ENCODE results near the gene C1QTNF3.
"Not testable (repeated sequence)": the region's sequence is repeated elsewhere in the genome, so short reads cannot be mapped to it uniquely, and the experiment has no call there.

C1QTNF3 gene, protein sequence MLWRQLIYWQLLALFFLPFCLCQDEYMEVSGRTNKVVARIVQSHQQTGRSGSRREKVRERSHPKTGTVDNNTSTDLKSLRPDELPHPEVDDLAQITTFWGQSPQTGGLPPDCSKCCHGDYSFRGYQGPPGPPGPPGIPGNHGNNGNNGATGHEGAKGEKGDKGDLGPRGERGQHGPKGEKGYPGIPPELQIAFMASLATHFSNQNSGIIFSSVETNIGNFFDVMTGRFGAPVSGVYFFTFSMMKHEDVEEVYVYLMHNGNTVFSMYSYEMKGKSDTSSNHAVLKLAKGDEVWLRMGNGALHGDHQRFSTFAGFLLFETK

DNA sequence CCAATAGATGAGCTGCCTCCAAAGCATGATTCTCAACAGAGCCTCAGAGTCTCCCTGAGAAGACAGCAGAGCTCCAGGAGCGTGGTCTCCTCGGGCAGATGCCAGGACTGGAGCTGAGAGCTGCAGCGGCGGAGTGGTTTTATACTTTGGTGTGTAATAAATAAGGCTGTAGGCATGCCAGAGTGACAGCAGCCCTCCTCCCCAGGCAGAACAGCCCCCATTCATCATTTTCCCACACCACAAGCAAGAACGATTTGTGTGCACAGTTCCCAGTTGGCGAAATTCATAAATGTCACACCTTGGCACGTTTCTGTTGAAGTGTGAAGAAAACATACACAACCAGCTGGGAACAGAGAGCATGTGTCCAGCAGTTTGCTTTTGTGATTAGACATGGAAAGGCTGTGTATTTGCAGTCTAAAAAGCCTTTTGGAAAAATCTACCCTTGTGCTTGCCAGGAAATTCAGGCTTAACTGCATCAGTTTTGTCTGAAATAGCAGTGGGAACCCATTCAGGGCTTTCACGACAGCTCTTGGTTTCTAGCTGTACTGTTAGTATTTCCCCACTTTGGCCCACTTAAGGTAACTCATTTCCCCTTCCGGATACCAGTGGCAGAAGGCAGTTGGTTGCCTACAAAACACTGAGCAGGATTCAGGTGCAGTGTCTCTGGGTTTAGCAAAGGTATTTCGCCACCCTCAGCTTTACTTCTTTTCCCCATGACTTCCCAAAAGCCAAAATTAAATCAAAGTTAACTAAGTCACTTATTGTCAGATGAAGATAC, at the start of gene C1QTNF3:
Gene C1QTNF3, minus strand, starts transcription at position 115 of the 778 bp plus-strand sequence. Its CDS starts 88 bp downstream, at position 27.
- DNase-seq: no peak

DNA sequence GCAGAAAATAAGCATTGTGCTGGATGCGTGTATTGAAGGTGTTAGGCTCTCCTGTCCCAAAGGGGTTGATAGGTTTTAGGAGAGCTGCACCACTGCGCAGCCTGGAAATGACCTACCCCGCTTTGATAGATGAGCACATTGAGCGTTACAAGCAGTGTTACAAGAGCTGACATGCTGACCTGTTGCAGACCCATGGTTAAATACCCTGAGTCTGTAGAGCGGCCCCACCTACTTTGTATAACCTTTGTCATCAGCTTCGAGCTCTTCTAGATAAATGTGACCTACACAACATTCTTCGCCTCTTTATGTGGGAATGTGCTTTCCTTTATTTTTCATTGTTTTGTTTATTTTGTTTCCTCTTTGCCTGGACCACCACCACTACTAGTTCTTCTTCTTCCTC, 48.0 kb upstream of the C1QTNF3 start:
- DNase-seq: not testable (repeated sequence)

DNA sequence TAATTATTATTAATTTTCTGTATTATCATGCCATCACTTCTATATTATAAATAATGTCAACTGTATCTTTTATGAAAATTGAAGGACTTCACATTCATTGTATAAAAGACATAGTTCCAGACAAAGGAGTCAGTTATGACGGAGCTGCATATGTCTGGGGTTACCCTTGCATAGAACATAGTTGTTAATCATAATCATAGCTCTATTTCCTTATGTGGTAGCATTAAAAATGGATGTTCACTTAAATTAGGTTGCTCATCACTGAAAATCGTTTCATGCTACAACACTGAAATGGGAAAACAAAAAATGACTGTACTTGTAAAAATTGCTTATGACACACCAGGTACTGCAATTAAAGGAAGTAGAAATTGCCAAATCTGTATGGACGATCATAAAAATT, 46.8 kb upstream of the C1QTNF3 start:
- not testable (repeated sequence) for DNase-seq

DNA sequence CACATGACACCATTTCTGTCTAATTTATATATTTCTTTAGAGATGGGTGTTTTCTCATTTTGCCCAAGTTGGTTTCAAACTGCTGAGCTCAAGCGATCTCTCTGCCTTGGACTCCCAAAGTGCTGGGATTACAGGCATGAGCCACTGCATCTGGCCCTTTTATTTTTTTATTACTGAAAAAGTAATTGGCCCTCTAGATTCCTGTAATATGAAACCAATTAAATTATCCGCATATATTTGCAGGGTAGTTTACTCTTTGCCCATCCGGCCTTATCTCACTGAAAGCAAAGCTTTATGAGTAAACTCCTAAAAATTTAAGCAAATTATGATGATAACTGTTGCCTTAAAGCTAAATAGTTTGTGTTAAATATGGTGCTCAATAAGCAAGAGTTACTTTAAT, 44.7 kb upstream of the C1QTNF3 start:
- DNase-seq: not testable (repeated sequence)

DNA sequence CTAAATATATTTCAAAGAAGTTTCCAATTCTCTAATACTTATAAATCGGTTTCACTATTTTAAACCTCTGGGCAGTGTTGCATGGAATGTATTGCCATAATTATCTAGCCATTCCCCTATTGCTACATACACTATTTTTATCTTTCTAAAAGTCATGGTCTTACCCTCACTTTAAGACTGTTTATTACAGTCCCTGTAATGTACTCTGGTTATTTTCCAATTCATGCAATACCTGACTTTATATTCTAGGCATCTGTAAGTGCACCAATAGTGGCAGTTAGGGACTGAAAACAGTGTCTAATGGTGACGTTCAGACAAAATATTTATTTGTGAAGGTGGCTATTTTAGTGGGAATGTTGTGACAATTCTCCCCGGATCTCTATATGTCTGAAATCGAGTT, 40.9 kb upstream of the C1QTNF3 start:
- not testable (repeated sequence) for DNase-seq

DNA sequence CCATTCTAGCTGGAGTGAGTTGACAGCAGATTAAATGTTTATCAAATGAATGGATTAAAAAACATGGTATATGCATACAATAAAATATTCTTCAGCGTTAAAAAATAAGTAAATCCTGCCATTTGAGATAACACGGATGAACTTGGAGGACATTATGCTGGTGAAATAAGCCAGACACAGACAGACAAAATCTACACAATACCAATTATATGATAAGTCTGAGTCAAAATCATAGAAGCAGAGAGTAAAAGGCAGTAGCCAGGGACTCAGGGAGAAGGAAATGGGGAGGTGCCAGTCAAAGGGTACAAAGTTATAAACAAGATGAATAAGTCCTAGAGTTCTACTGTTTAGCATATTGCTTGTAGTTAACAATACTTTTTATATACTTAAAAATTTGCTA, 36.5 kb upstream of the C1QTNF3 start:
- DNase-seq: not testable (repeated sequence)

DNA sequence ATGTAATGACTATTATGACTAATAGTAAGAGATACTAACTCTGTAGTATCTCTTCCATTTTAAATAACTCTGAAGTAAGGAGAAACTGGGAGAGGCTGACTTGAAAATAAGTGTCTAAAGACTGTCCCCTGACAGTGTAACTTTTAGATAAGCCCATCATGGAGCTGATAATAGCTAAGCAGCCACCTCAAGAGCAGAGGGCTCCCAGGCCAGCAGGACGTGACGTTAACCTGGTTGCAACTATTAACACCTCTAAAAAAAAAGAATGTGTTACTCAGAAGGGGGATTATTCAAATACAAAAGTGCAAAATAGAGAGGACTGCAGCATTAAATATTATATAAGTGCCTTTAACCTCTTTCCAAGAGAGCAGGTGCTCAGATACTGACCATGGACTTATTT, 34.6 kb upstream of the C1QTNF3 start:
- DNase-seq: not testable (repeated sequence)

DNA sequence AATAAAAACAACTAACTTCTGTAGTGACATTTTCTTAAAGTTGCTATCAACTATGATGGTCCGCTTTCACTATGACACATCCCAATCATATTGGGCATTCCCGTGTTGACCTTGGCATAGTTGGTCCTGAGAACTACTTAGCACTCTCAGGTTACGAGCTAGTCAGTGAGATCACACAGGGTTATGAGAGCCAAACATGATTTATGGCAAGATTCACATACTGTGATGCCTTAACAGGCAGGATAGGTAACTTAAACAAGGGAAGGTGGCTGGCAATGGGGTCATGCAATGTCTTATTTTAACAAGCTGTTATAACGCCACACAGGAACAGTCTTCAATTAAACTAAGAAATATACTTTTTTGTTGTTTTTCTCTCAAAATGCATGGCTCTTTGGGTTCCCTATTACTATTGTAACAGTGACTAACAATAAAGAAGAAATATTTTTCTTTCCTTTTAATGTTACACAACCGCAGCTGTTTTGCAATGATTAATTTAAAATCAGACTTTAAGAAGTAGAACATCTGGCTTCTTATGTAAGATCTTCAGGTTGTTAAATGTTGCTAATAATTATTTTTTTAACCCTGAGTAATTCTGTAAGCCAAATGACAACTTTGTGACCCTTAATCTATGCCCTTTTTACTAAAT, 33.8 kb upstream of the C1QTNF3 start:
- DNase-seq: not testable (repeated sequence)

DNA sequence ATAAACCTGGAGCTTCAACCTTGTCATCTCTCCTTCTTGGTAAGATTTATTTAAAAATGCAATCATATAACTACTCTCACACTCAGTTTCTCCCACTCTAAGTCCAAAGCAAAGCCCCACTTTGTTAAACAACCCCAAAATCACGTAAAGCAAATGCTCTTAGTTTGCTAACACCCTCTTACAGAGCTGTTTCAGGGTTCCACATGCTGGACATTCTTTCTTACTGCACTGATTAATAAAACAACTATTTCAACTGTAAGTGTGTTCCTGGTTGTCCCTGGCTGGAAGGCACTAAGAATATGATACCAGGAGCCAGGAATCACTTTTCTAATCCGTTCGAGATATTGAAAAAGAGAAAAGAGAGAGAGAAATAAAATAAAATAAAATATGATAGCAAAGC, 31.5 kb upstream of the C1QTNF3 start:
- not testable (repeated sequence) for DNase-seq

DNA sequence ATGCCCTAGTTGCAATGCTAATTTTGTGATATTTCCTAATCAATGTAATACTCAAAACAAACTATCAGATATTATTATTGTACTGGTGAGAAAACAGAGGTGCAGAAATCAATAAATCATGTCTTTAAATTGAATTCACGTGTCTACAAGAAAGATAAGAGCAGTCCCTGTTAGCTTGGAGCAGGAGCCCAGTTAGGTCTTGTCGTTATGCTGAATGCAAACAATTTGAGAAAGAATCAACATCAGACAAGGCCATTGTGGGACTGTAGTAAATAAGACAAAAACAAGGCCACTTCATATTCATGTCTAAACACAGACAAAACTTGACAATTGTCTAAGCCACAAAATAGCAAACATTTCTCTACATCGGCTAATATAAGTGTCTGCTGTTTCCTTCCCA, 31.1 kb upstream of the C1QTNF3 start:
- not testable (repeated sequence) for DNase-seq

DNA sequence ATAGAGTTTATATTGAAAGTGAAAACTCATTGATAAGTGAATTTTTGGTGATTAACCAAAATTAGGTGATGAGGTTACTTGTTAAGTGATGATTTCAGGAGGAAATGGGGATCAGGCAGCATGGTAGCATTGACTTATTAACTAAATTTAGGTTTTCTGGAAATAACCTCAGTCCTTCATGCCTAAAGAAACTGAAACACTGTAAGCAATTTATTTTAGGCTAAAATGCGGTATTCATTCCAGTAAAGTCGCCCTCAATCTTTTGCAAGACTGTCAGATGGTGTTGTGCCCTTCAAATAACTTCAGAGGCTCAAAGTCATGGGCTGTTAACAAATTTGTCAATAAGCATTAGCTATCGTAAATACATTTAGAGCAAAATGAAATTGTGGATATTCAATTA, 27.6 kb upstream of the C1QTNF3 start:
- not testable (repeated sequence) for DNase-seq

DNA sequence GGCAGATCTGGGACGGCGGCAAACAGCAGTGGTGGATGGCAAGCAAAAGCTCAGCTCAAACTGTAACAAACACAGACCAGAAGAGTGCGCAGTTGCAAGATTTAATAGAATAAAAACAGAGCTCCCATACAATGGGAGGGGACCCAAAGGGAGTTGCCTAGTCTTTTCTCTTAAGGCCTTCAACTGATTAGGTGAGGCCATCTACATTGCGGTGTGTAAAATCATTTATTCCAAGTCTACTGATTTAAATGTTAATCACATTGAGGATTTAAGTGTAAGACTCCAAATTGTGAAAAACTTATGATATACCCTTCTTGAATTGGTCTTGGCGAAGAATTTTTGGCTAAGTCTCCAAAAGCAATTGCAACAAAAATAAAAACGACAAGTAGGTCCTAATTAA, 21.6 kb upstream of the C1QTNF3 start:
- no peak for DNase-seq

DNA sequence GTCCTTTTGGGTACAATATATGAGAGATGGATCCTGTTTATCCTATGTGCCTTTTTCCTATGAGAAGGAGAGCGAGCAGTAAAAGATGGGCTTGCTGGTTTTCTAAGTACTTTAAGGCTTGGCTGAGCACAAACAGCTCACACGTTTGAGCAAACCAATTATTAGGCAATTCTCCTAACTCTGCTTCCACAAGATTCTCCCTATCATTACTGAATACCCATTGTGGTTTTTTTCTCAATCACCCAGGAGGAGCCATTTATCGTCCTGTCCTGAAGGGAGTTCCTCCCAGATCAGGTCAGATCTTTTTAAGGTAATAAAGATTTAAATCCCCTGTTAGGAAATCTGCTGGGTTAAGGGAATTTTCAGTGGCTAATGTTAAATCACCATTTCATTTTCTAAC, 19.4 kb upstream of the C1QTNF3 start:
- no peak for DNase-seq

DNA sequence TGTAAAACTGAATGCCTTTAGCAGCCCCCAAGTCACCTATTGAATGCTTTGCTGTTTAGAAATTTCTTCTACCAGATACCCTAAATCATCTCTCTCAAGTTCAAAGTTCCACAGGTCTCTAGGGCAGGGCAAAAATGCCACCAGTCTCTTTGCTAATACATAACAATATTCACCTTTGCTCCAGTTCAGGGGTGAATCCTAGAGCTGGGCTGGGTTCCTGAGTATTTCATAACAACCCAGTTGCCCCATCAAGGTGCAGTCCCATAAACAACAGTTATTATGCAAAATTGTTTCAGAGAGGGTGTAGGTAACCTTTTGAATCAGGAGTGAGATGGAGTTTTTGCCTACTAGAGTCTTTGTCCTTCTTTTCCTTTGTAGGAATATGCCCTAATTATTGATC, 19.0 kb upstream of the C1QTNF3 start:
- DNase-seq: no peak

DNA sequence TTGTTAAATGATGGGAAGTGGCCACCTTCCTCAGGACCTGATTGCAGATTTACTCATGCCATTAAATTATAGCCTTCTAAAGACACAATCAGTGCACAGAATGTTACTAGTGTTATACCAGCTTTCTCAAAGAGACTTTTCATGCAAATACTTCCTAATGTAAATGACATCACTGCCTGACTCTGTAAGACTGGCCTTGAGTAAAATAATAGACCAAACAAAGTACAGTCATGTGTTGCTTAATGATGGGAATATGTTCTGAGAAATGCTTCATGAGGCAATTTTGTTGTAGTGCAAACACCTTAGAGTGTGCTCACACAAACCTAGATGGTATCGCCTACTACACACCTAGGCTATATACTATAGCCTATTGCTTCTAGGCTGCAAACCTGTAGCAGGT, 17.0 kb upstream of the C1QTNF3 start:
- DNase-seq: no peak

DNA sequence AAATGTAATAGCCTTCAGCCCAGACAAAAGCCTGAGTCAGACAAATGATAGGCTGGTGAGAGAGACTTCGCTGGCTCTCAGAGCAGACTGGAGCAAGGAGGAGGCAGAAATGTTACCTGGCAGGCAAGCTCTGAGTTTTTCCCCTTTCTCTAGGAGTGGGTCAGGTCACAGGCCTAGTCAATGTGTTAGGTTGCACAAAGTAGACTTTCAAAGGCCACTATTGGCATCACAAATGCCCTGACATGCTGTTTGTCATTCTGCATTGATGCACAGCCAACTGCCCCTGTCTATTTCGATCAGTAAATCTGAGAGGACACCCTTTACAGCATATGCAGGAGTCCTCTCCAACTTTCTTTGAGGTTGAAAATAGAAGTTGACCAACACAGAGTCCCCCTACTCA, 15.5 kb upstream of the C1QTNF3 start:
- DNase-seq: no peak

DNA sequence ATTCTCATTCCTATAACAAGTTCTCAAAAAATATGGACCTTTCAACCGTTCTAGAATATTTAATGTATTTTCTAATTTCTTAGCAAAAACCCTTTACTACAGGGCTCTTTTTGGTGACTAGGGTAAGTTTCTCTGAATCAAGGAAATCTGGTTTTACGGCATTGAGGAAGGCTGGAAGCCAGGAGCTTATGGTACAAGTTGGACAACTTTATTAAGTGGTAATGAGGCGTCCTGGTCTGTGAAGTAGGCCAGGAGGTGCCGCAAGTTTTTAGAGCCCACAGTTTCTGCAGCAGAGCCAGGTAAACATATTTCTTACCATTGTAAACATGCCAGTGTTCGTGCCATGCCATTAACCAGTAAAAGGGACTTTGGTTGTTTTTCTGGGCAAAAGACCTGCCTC, 14.6 kb upstream of the C1QTNF3 start:
- DNase-seq: no peak

DNA sequence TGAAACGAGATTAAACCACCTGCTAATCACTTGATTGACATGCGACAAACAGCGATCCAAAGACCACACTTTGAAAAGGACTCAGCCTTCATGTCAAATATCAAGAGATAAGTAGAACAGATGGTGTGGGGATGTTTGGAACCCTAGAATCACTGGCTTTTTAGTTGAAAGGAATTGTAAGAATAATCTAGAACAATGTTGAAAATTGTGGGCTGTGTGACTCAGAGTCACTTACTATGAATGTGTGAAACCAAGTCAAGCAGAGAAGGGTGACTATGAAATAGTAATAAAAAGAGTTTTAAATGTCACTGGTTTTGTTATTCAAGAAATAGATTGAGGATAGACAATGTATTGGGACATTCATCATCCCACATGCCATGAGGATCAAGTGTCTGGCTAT, 14.1 kb upstream of the C1QTNF3 start:
- DNase-seq: no peak

DNA sequence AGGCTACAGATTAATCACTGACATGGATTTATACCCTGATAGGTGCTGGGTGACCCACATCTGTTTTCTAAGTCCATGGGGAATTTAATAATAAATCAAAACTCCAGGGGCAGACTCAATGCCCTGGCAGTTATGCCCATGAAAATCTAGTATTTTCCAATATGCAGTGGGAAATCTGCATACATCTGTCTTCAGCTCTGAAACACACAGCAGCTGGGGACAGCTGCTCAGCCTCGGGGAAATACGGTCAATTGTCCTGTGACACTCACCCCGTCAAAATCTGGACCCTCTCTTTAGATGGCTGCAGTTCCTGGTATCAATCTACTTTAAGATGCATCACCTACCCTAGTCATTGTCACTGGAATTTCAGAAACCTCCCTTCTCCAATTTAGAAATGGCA, 12.7 kb upstream of the C1QTNF3 start:
- no peak for DNase-seq

DNA sequence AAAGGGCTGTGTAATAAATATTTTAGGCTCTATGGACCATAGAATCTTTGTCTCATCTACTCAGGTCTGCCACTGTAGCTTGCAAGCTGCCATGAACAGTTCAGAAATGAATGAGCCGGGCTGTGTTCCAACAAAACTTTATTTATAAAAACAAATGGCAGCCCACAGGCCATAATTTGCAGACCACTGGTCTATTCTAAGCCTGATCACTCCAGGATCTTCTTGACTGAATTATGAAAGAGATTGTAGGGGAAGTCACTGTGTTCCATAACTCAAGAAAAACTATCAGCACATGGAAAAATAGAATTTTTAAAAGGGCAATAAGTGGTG, 11.4 kb upstream of the C1QTNF3 start:
- no peak for DNase-seq

DNA sequence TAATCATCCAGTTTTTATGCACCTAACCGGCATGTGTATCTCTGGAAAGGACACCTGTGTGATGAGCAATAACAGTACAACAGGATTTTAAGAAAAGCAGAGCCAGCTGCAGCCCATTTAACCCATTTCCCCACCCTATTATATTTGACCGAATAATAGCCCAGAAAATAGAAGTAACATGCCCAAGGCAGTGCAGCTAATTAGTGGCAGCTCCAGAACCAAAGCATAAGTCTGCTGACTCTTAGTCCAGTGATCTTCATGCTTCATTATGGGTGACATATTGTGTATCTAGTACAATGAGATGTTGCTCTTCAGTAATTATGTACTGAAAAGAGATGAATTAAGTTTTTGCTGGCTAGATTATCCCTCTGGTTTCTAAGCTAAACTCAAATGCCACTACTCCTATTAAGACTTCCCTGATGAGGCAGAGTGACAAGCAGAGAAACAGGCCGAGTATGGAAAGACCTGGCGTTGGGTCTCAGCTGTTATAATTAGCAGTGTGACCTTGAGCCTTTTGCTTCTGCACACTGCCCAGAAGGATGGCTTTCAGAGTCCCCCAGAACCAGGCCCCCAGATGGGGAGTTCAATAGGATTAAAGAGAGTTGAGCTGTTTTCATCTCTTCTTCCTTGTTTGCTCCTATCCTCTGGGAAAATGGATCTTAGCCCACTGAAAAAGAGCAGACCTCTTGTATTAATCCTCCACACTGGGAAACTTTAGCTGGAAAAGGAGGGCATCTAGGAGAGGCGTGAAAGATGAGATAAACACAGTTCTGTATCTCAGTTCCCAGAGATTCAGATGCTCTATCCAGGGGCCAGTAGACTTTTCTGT, 10.8 kb upstream of the C1QTNF3 start:
- DNase-seq: no peak

DNA sequence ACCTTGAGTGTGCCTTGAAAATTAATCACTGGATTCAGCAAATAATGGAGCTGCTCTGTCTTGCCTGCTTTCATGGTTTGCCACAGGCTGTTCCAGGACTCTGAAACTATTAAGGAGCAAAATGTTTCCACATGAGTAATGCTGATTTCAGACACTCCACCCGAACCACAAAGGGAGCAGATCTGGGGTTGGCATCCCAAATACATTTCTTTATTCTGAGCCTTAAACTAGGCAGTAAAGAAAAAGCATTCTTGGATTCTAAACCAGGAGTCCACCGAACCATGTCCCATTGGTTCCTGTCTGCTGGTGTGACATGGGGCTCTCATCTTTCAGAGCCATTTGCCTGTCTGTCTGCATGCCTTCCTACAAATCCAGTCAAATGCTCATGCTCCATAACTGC, 10.1 kb upstream of the C1QTNF3 start:
- DNase-seq: peak; percentile 21

DNA sequence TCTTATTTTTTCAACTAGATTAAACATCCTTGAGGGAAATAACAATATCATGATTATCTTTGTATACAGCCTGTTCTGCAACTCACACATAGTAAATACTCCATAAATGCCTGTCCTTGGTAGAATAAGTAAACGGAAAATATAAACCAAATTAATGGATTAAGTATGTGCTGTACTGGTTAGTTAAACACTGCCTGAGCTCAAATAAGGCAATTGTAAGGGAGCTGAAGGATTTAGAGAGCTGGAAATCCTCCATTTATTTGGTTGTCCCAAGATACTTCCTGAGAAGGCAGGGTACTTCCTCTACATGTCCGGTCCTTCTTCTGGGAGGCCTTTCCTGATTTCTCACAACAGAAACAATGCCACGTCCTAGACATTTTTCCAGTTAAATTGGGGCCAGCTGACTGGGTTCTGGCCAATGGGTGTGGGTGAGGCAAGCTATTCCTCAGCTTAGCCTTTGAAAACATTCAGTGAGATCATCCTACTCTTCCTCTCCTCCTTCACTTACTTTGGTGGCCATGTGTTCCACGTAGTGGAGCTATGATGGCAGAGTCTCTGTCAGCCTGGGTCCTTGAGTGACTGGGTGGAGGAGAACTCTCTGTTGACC, 8.5 kb upstream of the C1QTNF3 start:
- DNase-seq: no peak
